Ishikawa (cell line): ENCODE data around the gene SNAP29.

Source experiments
- CEBPB ChIP-seq: IDR thresholded peaks from 2 replicates; pipeline ENCODE4 v1.6.1; 2012
- CREB1 ChIP-seq: IDR thresholded peaks from 2 replicates; pipeline ENCODE4 v1.6.1; 2012; ENCODE audit warnings: low read depth
- EGR1 ChIP-seq: IDR thresholded peaks from 2 replicates; pipeline ENCODE4 v1.6.1; 2012
- EP300 ChIP-seq: IDR thresholded peaks from 2 replicates; pipeline ENCODE4 v1.6.1; 2012; ENCODE audit warnings: borderline replicate concordance
- FOXM1 ChIP-seq: IDR thresholded peaks from 2 replicates; pipeline ENCODE4 v1.6.1; 2012; ENCODE audit warnings: low read depth, borderline replicate concordance
- NFIC ChIP-seq: IDR thresholded peaks from 2 replicates; pipeline ENCODE4 v1.6.1; 2012
- RAD21 ChIP-seq: IDR thresholded peaks from 2 replicates; pipeline ENCODE4 v1.6.1; 2012; ENCODE audit warnings: low read depth
- TAF1 ChIP-seq: IDR thresholded peaks from 2 replicates; pipeline ENCODE4 v1.6.1; 2012; ENCODE audit warnings: low read depth, mild to moderate bottlenecking
- TCF12 ChIP-seq: IDR thresholded peaks from 2 replicates; pipeline ENCODE4 v1.6.1; 2012; ENCODE audit warnings: low read depth
- TEAD4 ChIP-seq: IDR thresholded peaks from 2 replicates; pipeline ENCODE4 v1.6.1; 2012
- USF1 ChIP-seq: IDR thresholded peaks from 2 replicates; pipeline ENCODE4 v1.6.1; 2012
- YY1 ChIP-seq: IDR thresholded peaks from 2 replicates; pipeline ENCODE4 v1.6.1; 2012; ENCODE audit warnings: low read depth
- ZBTB7A ChIP-seq: IDR thresholded peaks from 2 replicates; pipeline ENCODE4 v1.6.1; 2012; ENCODE audit warnings: low read depth
- TF ChIP-seq, protein P1 (sequence below): IDR thresholded peaks from 2 replicates; pipeline ENCODE4 v1.6.1; 2012; ENCODE audit warnings: low read depth, mild to moderate bottlenecking
- TF ChIP-seq, protein P2 (sequence below): IDR thresholded peaks from 2 replicates; pipeline ENCODE4 v1.6.1; 2012

Gene SNAP29

GRCh38 chr22:20816559-20816958 is 42.2 kb upstream of the SNAP29 start:
- TF ChIP-seq, protein P1, sequence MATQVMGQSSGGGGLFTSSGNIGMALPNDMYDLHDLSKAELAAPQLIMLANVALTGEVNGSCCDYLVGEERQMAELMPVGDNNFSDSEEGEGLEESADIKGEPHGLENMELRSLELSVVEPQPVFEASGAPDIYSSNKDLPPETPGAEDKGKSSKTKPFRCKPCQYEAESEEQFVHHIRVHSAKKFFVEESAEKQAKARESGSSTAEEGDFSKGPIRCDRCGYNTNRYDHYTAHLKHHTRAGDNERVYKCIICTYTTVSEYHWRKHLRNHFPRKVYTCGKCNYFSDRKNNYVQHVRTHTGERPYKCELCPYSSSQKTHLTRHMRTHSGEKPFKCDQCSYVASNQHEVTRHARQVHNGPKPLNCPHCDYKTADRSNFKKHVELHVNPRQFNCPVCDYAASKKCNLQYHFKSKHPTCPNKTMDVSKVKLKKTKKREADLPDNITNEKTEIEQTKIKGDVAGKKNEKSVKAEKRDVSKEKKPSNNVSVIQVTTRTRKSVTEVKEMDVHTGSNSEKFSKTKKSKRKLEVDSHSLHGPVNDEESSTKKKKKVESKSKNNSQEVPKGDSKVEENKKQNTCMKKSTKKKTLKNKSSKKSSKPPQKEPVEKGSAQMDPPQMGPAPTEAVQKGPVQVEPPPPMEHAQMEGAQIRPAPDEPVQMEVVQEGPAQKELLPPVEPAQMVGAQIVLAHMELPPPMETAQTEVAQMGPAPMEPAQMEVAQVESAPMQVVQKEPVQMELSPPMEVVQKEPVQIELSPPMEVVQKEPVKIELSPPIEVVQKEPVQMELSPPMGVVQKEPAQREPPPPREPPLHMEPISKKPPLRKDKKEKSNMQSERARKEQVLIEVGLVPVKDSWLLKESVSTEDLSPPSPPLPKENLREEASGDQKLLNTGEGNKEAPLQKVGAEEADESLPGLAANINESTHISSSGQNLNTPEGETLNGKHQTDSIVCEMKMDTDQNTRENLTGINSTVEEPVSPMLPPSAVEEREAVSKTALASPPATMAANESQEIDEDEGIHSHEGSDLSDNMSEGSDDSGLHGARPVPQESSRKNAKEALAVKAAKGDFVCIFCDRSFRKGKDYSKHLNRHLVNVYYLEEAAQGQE: no peak
- TF ChIP-seq YY1 (no peak), EGR1 (no peak), RAD21 (no peak), FOXM1 (no peak)

- TF ChIP-seq CREB1: no peak
- TF ChIP-seq TCF12: no peak
- TF ChIP-seq, protein P1: no peak
- TF ChIP-seq YY1: no peak
- TF ChIP-seq NFIC: no peak
- no peak for TF ChIP-seq RAD21
- no peak for TF ChIP-seq EGR1
- no peak for TF ChIP-seq EP300
- TF ChIP-seq CEBPB: no peak
- TF ChIP-seq, protein P2, sequence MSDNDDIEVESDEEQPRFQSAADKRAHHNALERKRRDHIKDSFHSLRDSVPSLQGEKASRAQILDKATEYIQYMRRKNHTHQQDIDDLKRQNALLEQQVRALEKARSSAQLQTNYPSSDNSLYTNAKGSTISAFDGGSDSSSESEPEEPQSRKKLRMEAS: no peak
- no peak for TF ChIP-seq USF1
- no peak for TF ChIP-seq TAF1
- TF ChIP-seq FOXM1: no peak
- TF ChIP-seq TEAD4: no peak
- TF ChIP-seq ZBTB7A: no peak
These were observed 40.3 kb upstream of the SNAP29 start for GRCh38 chr22:20818471-20818870.

DNA sequence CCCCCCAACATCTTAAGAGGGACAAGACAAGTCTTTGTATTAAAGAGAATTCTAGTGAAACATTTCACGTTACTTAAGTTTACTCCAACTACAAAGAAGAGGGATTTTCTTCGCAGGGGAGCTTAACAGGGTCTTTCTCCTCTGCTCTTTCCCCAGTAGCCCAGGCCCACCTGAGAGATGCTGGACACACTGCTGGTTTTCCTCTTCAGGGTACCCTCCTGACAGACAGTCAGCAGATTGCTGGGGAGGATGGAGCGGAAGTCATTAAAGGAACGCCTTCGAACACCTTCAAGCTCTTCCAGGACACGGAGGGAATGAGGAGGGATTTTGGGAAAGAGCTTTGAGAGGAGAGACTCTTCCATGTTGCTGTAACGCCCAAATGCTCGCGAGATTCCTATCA is 39.3 kb upstream of the SNAP29 start:
- TF ChIP-seq EP300 (no peak), YY1 (no peak), CREB1 (no peak), FOXM1 (no peak), TEAD4 (no peak), TCF12 (no peak), CEBPB (no peak), RAD21 (no peak), ZBTB7A (no peak), USF1 (no peak), TAF1 (no peak)
- TF ChIP-seq, protein P2: no peak
- TF ChIP-seq, protein P1: no peak

DNA sequence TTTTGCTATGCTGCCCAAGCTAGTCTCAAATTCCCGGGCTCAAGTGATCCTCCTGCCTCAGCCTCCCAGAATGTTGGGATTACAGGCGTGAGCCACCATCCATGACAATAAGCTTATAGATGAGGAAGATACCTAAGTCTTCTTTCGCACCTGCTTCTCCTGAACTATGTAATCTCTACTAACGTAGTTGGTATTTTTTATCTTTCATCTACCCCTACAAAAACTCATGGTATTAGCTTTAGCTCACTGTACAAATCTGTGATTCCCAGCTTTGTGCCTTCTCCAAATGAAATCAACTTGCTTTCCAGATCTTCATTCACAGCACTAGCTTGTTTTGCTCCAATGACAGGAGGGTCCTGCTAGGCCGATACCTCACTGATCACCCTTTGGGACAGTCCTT is 36.6 kb upstream of the SNAP29 start:
- TF ChIP-seq CREB1: no peak
- TF ChIP-seq, protein P1: no peak
- no peak for TF ChIP-seq TAF1
- no peak for TF ChIP-seq CEBPB
- no peak for TF ChIP-seq EP300
- TF ChIP-seq FOXM1: no peak
- no peak for TF ChIP-seq NFIC
- TF ChIP-seq RAD21: no peak
- TF ChIP-seq, protein P2: no peak
- TF ChIP-seq ZBTB7A: no peak
- TF ChIP-seq TCF12: no peak
- TF ChIP-seq YY1: no peak
- no peak for TF ChIP-seq TEAD4
- no peak for TF ChIP-seq EGR1
- no peak for TF ChIP-seq USF1
